Spleen (tissue), 7 donors: Measurements from ENCODE around the gene SMIM45.

Experiments used
- CTCF ChIP-seq, 11 experiments: fragments of 200-600 bp in 7 of 11; fragments of 450-650 bp in 4 of 11; sonication (generic) in 4 of 11; IDR thresholded peaks in 8 of 11; conservative IDR thresholded peaks in 3 of 11; 1 replicate in 7 of 11; 2 replicates in 4 of 11; pipeline versions ENCODE4 v1.4.0 to v1.8.0; 2016 to 2021; ENCODE audit warnings: antibody characterized with exemption in 11 of 11, inconsistent platforms in 4 of 11, mild to moderate bottlenecking in 1 of 11
- POLR2A ChIP-seq, 3 donors: fragments of 450-650 bp; IDR thresholded peaks; one replicate each; pipeline ENCODE4 v1.5.1; 2017; ENCODE audit warnings: antibody characterized with exemption in 3 of 3, mild to moderate bottlenecking in 1 of 3
- POLR2AphosphoS5 ChIP-seq, 3 donors: sonication (generic); formaldehyde crosslinking; IDR thresholded peaks; one replicate each; pipeline ENCODE4 v1.5.1; 2017; ENCODE audit warnings: antibody characterized with exemption in 3 of 3
- donor health status: DM: no; HTN: no; CAD: no; lungs with moderate emphysema.
- donor health status: DM: no; HTN: no; CAD: no.
- donor health status: DM: no; HTN: no; CAD: no.

GRCh38 chr22:41968601-41969000, 16.7 kb downstream of the SMIM45 start:
- TF ChIP-seq POLR2A (IDR thresholded peaks at IDR 0.05), result no peak
- TF ChIP-seq CTCF (IDR thresholded peaks at IDR 0.05 in 8 of 11, conservative IDR thresholded peaks at IDR 0.05 in 3 of 11), result no peak
- TF ChIP-seq POLR2AphosphoS5 (IDR thresholded peaks at IDR 0.05), result no peak
